Activated CD8-positive, alpha-beta memory T cell treated with anti-CD3 and anti-CD28 coated beads, Interleukin-2, amount 50 U/mL, for 24 hours (primary cell): ENCODE measurements around the gene COX7A2.

Experiments
- DNase-seq: peaks from one replicate; pipeline ENCODE4 v3.0.0-alpha.2; 2020; ENCODE audit errors: extremely low read depth

Gene COX7A2

DNA sequence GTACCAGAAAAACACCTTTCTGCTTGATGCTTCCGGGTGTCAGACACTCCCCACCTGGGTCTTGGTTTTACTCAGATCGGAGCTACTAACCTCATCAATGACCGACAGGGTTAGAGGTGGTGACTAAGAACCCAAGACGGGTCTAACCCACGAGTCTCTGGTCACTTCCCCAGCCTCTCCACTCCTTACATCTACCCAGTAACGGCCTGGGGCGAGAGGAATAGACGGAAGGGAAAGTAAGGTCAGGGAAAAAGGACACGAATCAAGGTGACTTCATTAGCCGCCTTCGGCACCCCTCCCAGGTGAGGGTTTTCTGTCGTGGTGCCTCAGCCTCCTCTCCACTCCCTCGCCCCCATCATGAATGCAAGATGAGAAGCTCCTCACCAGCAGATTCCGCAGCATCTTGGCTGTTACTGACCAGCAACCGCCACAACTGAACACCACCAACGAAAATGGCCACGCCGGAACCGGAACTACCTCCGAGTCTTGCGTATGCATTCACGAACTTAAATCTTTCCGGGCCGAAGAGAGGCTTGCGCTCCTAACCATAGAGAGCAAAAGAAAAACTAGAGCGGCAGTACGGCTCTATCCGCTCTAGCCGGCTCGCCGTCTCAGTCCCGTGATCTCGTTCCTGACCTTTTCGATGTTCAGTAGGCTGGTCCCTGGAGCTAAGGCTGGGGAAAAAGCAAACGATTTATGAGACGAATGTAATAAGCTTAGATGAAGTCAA, at the start of gene COX7A2:
Gene COX7A2, minus strand, starts transcription at position 469 of the 730 bp plus-strand sequence. Its CDS starts 67 bp downstream, at position 402.
- peak; percentile 70 for DNase-seq

DNA sequence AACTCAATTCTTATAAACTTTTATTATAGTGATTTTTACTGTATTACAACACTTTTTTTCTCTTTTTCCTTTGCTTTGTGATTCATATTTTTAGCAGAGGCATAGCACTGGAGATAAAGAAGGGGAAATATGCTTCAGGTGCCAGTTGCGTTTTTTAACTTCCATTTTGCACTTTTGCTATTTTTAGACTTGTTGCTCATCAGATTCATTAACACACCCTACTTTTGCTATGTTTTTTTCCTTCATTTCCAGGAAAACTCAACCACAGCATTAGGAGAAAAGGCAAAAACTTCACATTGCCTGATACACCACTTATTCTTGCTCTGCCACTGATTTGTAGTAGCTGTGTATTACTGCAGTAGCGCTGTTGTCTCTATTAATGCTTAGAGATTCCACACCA, 49.0 kb upstream of the COX7A2 start:
- no peak for DNase-seq

- DNase-seq, result no peak
Measured at GRCh38 chr6:75291744-75292143, 48.1 kb upstream of the COX7A2 start.

GRCh38 chr6:75291331-75291730, 47.7 kb upstream of the COX7A2 start:
- no peak for DNase-seq

- no peak for DNase-seq
Measured at GRCh38 chr6:75290136-75290945, 46.7 kb upstream of the COX7A2 start.

- no peak for DNase-seq
Measured at GRCh38 chr6:75288023-75288422, 44.4 kb upstream of the COX7A2 start.

GRCh38 chr6:75287424-75287823, 43.8 kb upstream of the COX7A2 start:
- no peak for DNase-seq

DNA sequence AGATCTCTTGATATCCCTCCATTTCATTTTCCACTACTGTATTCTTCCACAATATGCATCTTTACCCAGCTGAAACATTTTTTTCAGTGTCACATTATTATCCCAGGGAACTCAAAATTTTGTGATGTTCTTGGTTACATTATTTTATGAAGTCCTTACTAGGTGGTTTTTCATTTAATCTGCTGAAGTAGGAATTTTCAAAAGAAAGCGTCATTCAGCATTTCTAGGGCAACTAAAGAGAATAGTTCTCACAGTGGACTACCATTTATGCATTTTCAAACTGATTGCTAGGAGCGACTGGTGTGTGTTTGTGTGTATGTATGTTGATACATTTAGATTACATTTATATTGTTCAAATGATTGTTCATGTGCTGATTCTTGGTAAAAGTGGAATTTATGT, 43.4 kb upstream of the COX7A2 start:
- no peak for DNase-seq

GRCh38 chr6:75285283-75285639, 41.7 kb upstream of the COX7A2 start:
- DNase-seq, result no peak

- peak; percentile 93 for DNase-seq
Measured at GRCh38 chr6:75284632-75285282, 41.2 kb upstream of the COX7A2 start, which contains the start of gene TMEM30A. TSS of gene TMEM30A (minus strand) at chr6:75284792. CDS start at chr6:75284638, 154 bp downstream.

- peak; percentile 7 for DNase-seq
Measured at GRCh38 chr6:75283907-75284631, 40.5 kb upstream of the COX7A2 start.

DNA sequence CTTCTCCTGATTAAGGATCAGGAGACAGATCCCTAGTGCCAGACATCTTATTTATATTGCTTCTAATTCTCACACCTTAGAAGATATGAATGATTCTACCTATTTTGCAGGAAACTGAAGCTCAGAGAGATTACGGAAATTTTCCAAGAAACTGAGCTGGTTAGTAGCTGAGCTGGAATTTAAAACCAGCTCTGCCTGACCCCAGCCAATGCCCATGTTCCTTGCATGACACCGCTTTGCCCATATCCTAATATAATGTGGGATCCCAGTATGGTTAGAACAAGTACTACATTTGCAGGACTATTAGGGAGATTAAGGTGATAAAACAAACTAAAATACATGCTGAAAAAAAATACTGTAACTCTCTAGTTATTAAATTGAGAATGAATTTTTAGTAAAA, 39.1 kb upstream of the COX7A2 start:
- no peak for DNase-seq

DNA sequence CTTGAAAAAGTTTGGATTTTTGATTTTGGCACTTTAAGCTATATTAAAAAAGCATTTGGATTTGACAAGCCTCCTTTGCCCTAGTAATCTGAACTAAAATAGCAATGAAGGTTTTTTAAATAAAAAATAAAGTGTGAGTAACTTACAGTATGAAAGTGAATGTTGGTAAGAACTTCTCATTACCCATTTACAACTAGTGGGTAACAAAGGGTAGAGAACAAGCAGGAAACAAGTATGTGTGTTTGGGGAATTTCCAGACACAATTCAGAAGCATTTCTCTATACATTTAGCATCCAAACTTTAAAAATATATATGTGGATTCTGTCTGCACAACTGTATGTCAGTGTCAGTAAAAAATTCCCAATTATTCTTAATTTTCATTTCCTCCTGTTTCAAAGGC, 38.1 kb upstream of the COX7A2 start:
- no peak for DNase-seq

- no peak for DNase-seq
Measured at GRCh38 chr6:75280131-75280855, 36.7 kb upstream of the COX7A2 start.

DNA sequence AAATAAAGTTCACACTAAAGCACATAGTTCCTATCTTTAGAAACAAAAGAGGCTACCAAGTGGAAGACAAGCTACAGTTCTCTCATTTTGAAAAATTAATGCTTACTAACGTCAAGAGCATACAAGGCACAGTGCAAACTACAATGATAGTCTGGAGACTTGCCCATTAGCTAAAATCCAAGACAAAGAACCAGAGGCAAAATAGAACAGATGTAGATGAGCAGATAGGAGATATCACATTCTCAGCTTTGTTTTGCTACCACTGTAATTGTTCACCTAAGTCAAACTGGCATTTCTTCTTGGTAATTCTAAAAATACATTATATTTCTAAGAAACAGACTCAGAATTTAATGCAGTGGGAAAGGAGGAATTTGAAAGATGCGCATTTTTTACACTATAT, 35.8 kb upstream of the COX7A2 start:
- no peak for DNase-seq

DNA sequence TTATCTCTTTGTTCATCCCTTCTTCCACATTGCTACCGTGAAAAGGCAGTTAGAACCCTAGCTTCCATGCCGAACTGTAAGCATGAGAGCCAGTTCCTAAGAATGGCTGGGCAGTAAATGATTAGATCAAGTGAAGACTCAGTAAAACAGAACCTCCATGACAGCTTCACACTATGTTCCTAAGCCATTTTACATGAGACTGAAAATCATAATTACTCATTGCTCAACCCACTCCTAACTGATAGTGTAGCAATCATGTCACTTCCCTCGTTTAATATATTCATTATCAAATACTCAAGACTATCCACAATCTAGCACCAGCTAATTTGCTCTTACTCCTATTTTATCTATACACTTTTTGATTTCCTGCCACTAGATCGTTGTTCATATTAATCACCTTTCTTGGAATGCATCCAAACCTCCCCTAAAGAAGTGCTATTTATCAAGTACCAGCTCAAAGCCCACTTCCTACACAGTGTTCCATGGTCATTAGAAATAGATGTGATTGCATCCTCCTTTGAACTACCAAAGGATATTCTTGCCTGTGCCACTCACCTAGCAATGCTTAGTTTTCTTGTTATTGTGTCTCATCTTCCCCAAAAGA, 35.0 kb upstream of the COX7A2 start:
- no peak for DNase-seq

GRCh38 chr6:75275067-75275466, 31.5 kb upstream of the COX7A2 start:
- no peak for DNase-seq

- DNase-seq, result no peak
Measured at GRCh38 chr6:75273009-75273408, 29.4 kb upstream of the COX7A2 start.

DNA sequence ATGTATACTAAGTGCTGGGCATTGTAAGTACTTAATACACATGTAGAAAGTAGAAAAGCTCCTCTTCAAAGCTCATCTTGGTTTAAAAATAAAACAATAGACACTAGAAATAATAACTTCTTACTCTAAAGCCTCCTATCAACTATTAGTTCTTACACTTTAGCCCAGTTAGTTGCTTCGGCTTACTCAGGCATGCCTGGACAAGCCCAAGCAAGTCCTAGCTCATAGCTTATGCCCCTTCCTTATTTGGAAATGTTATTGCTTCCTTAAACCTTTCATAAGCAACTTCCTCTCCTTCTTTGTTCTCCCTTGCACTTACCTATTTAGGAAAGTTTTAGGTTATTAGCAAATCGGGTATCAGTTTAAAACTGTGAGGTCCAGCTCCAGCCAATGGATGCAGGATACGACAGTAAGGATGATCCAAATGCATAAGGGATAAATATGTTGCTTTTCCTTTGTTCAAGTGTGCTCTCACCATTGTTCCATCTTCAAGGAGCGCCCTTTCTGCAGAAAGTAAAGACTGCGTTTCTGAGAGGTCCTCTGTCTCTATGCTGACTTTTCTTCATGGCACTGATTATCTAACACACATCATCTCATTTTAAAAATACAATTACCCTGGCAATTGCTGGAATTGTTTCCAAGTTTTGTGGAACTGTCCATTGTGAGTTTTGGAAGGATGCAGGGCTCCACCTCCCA, 28.7 kb upstream of the COX7A2 start:
- DNase-seq, result no peak

DNA sequence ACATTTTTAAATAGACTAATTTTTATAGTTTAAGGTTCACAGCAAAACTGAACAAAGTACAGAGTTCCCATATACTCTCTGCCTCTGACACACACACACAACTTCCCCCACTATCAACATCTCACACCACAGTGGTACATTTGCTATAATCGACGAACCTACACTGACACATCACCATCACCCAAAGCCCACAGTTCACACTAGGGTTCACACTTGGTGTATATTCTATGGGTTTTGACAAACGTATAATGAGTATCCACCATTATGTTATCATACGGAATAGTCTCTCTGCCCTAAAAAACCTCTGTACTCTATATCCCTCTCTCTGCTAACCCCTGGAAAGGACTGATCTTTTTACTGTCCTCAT, 25.4 kb upstream of the COX7A2 start:
- DNase-seq, result no peak
